Glutamatergic neuron (in vitro differentiated cells): ENCODE measurements around the gene SCGB1D1. TPM values are rescaled to one million over a fixed set of nuclear protein-coding genes. Genes with fewer than 3 reads are reported as not detected.

Experiments
- DNase-seq: peaks from one replicate; pipeline ENCODE4 v3.0.0; 2022
- H3K27ac Mint-ChIP-seq: one replicate; pipeline ENCODE4 v1.8.0; 2020; ENCODE audit warnings: mild to moderate bottlenecking, mixed read lengths, inconsistent platforms; ENCODE audit not compliant: unreplicated experiment
- H3K27me3 Mint-ChIP-seq: one replicate; pipeline ENCODE4 v1.8.0; 2020; ENCODE audit warnings: mild to moderate bottlenecking, moderate library complexity, mixed read lengths, inconsistent platforms; ENCODE audit not compliant: unreplicated experiment
- H3K36me3 Mint-ChIP-seq: one replicate; pipeline ENCODE4 v1.8.0; 2020; ENCODE audit warnings: mild to moderate bottlenecking, mixed read lengths, inconsistent platforms; ENCODE audit not compliant: unreplicated experiment
- H3K4me1 Mint-ChIP-seq: one replicate; pipeline ENCODE4 v1.8.0; 2020; ENCODE audit warnings: mild to moderate bottlenecking, low read depth, mixed read lengths, inconsistent platforms; ENCODE audit not compliant: unreplicated experiment
- H3K4me3 Mint-ChIP-seq: one replicate; pipeline ENCODE4 v1.8.0; 2020; ENCODE audit warnings: mild to moderate bottlenecking, mixed read lengths, inconsistent platforms; ENCODE audit not compliant: unreplicated experiment
- H3K9me3 Mint-ChIP-seq: one replicate; pipeline ENCODE4 v1.8.0; 2020; ENCODE audit warnings: mild to moderate bottlenecking, moderate library complexity, mixed read lengths, inconsistent platforms; ENCODE audit not compliant: unreplicated experiment
- long read RNA-seq: library from polyadenylated mRNA; unstranded; transcript quantifications from one replicate; pipeline ENCODE4 v2.0.0, GENCODE V29; 2020; ENCODE audit not compliant: unreplicated experiment
- total RNA-seq: library from RNA; stranded (reverse); fragmentation: NEBNext Ultra II Directional; extraction: Animal tissue kit (Norgen Biotek cat#: 25700); gene quantifications from one replicate; pipeline ENCODE4 v1.2.1, GENCODE V29; 2021; ENCODE audit not compliant: unreplicated experiment
- TF ChIP-seq, protein P1 (sequence below): fragments of 200-600 bp; sonication (generic); IDR thresholded peaks from one replicate; pipeline ENCODE4 v1.5.0; 2021; ENCODE audit not compliant: partially characterized antibody, unreplicated experiment

Gene SCGB1D1, protein sequence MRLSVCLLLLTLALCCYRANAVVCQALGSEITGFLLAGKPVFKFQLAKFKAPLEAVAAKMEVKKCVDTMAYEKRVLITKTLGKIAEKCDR
- not detected for total RNA-seq
- long read RNA-seq = 0 reads

DNA sequence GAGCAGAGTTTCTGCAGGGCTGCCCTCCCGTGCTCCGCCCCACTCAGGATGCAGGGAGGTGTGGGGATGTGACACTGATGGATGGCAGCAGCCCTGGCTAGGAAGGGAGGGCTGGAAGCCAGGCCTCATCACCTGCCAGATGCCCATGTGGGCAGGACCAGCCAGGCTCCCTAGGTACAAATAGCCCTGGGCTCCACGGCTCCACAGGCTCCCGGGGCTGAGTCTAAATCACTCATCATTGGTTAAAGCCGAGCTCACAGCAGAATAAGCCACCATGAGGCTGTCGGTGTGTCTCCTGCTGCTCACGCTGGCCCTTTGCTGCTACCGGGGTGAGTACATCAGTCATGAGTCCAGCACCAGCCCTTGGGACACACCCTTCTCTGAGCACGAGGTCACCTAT, at the start of gene SCGB1D1:
Gene SCGB1D1, plus strand, starts transcription at position 206 of the 400 bp plus-strand sequence. Its CDS starts 69 bp downstream, at position 275.
- no peaks in the 10 kb centered on the region for H3K4me1 Mint-ChIP-seq
- no peaks in the 10 kb centered on the region for H3K9me3 Mint-ChIP-seq
- TF ChIP-seq, protein P1, sequence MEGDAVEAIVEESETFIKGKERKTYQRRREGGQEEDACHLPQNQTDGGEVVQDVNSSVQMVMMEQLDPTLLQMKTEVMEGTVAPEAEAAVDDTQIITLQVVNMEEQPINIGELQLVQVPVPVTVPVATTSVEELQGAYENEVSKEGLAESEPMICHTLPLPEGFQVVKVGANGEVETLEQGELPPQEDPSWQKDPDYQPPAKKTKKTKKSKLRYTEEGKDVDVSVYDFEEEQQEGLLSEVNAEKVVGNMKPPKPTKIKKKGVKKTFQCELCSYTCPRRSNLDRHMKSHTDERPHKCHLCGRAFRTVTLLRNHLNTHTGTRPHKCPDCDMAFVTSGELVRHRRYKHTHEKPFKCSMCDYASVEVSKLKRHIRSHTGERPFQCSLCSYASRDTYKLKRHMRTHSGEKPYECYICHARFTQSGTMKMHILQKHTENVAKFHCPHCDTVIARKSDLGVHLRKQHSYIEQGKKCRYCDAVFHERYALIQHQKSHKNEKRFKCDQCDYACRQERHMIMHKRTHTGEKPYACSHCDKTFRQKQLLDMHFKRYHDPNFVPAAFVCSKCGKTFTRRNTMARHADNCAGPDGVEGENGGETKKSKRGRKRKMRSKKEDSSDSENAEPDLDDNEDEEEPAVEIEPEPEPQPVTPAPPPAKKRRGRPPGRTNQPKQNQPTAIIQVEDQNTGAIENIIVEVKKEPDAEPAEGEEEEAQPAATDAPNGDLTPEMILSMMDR = no peak
- peaks cover 2% of the 10 kb centered on the region for H3K27me3 Mint-ChIP-seq
- no peak within 1 kb of the TSS for H3K27ac Mint-ChIP-seq
- no peak for DNase-seq
- no peaks in the 10 kb centered on the region for H3K36me3 Mint-ChIP-seq
- H3K4me3 Mint-ChIP-seq = no peak within 1 kb of the TSS

- peaks cover 2% of the 10 kb centered on the region for H3K9me3 Mint-ChIP-seq
- no peak overlapping the region for H3K4me3 Mint-ChIP-seq
- no peaks in the 10 kb centered on the region for H3K36me3 Mint-ChIP-seq
- H3K4me1 Mint-ChIP-seq = peaks cover 5% of the 10 kb centered on the region
- no peak for DNase-seq
- TF ChIP-seq, protein P1 = no peak
- no peak overlapping the region for H3K27ac Mint-ChIP-seq
- peaks cover 5% of the 10 kb centered on the region for H3K27me3 Mint-ChIP-seq
Observed at GRCh38 chr11:62140304-62141110, 49.5 kb upstream of the SCGB1D1 start.

DNA sequence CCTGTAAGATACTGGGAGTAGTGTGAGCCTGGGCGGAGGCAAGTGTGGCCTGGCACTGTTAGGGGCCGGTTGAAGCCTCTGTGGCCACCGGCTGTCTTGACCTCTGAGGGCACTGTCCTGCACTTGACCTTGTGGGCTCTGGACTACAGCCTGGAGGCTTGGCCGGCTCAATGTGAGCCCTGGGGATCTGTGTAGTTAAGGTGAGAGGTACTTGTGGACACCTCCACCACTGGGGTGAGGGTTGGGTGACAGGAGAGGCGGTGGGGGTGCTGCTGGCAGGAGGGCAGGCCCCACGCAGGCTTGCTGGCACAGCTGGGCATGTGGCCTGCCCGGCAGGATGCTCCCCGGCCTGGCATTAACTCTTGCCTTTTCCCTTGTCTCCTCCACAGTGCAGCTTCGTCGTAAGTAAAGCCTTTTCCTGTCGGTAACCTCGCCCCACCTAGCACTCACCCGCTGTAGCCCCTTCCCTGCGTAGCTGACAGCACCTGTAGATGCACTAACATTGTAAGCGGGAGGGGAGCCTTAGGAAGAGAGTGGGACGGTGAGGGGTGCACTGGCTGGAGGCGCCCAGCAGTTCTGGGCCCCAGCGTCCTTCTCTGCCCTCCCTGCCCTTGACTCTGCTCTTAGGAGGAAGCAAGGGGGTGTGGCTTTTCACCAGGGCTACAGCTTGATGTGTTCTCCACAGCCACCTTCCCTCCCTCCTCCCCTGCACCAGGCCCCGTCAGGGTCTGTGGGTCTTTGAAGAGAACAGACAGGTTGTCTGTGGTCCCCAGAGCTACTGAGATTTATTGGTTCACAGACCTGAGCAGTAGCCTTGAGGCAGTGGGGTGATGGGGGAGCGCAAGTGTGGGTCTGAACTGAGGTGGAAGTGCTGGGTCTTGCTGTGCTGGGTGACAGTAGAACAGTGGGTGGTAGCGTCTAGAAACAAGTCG, 48.6 kb upstream of the SCGB1D1 start:
- Mint-ChIP-seq H3K27me3 (peaks cover 5% of the 10 kb centered on the region), H3K27ac (no peak overlapping the region), H3K36me3 (no peaks in the 10 kb centered on the region), H3K9me3 (peaks cover 2% of the 10 kb centered on the region), H3K4me1 (peaks cover 5% of the 10 kb centered on the region), H3K4me3 (no peak overlapping the region)
- no peak for DNase-seq
- TF ChIP-seq, protein P1 = no peak

DNA sequence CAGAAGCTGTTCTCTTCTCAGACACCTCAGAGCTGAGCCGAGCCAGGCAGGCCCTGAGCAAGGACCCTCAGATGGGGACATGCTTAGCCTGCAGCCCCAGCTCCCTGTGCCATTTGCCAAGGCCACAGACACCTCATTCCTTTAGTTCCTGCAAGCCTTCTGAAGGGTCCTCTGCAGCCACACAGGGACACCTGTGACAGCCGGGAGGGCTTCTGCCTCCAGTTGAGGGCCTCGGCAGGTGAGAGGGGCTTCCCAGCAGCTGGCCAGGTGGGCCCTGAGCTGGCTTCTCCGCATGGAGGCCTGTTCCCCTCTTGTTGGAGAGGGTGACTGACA, 48.0 kb upstream of the SCGB1D1 start:
- peaks cover 5% of the 10 kb centered on the region for H3K27me3 Mint-ChIP-seq
- DNase-seq = no peak
- H3K36me3 Mint-ChIP-seq = no peaks in the 10 kb centered on the region
- TF ChIP-seq, protein P1 = no peak
- H3K27ac Mint-ChIP-seq = no peak overlapping the region
- H3K4me1 Mint-ChIP-seq = peaks cover 5% of the 10 kb centered on the region
- H3K9me3 Mint-ChIP-seq = peaks cover 2% of the 10 kb centered on the region
- no peak overlapping the region for H3K4me3 Mint-ChIP-seq
